RWPE1 (cell line): Measurements from ENCODE around the gene AP3D1.

ENCODE experiments used
- CTCF ChIA-PET: fragments of 350-600 bp; sonication (Branson Sonifier 250); formaldehyde crosslinking; extraction: SDS; loops from one replicate; lab custom pipeline; 2021; lab: Yijun Ruan, JAX
- POLR2A ChIA-PET: fragments of 400-600 bp; formaldehyde crosslinking; extraction: SDS; loops from one replicate; lab custom pipeline; 2020; ENCODE audit warnings: antibody characterized with exemption; ENCODE audit not compliant: low non-redundant PET; lab: Yijun Ruan, JAX
- DNase-seq: peaks from one replicate; pipeline ENCODE4 v3.0.0; 2012; ENCODE audit warnings: low spot score
- H3K27ac ChIP-seq: fragments of 450-650 bp; 2 replicates; pipeline ENCODE4 v1.5.1; 2017
- CTCF ChIP-seq: fragments of 450-650 bp; conservative IDR thresholded peaks from 2 replicates; pipeline ENCODE4 v1.5.1; 2017; ENCODE audit warnings: low read depth, mild to moderate bottlenecking

Gene AP3D1

GRCh38 chr19:2080336-2080988 is 70.9 kb downstream of the AP3D1 start:
- DNase-seq: no peak
- CTCF ChIA-PET: interaction anchor here (1.0 kb wide), 1 partner anchor 10 kb away, joined by 5 read pairs; no protein-coding TSS in a partner anchor
- POLR2A ChIA-PET: no interaction called here
- TF ChIP-seq CTCF: no peak
- H3K27ac ChIP-seq: peak overlapping the region; percentile 98

- TF ChIP-seq CTCF: no peak
- ChIA-PET CTCF (no interaction called here), POLR2A (no interaction called here)
- H3K27ac ChIP-seq: peak overlapping the region; percentile 98
- DNase-seq: no peak
Measured at GRCh38 chr19:2079865-2080301, 71.5 kb downstream of the AP3D1 start.

- ChIA-PET CTCF (no interaction called here), POLR2A (no interaction called here)
- TF ChIP-seq CTCF: no peak
- no peak for DNase-seq
- H3K27ac ChIP-seq: peak overlapping the region; percentile 98
Measured at GRCh38 chr19:2079076-2079864, 72.1 kb downstream of the AP3D1 start.

- peak overlapping the region; percentile 98 for H3K27ac ChIP-seq
- ChIA-PET CTCF (interaction anchor here (0.6 kb wide), 2 partner anchors 8 to 314 kb away, joined by 3 to 4 read pairs; no protein-coding TSS in a partner anchor), POLR2A (no interaction called here)
- DNase-seq: no peak
- TF ChIP-seq CTCF: no peak
Measured at GRCh38 chr19:2077833-2078619, 73.3 kb downstream of the AP3D1 start.

GRCh38 chr19:2077398-2077797 is 74.0 kb downstream of the AP3D1 start:
- DNase-seq: no peak
- CTCF ChIA-PET: interaction anchor here (0.6 kb wide), 2 partner anchors 7 to 314 kb away, joined by 3 to 4 read pairs; no protein-coding TSS in a partner anchor
- no peak for TF ChIP-seq CTCF
- POLR2A ChIA-PET: no interaction called here
- 0 out of 2 replicates have a peak overlapping the region, but pooled peaks have one; percentile 98 for H3K27ac ChIP-seq

- CTCF ChIA-PET: interaction anchor here (0.6 kb wide), 1 partner anchor 40 kb away, joined by 4 read pairs; no protein-coding TSS in a partner anchor
- H3K27ac ChIP-seq: no peak overlapping the region
- POLR2A ChIA-PET: no interaction called here
- no peak for DNase-seq
- TF ChIP-seq CTCF: no peak
Measured at GRCh38 chr19:2076526-2076944, 74.8 kb downstream of the AP3D1 start.
